ENCODE data around the gene HSPA4.
"Not testable (repeated sequence)": the region's sequence is repeated elsewhere in the genome, so short reads cannot be mapped to it uniquely, and the experiment has no call there.

HSPA4 gene

GRCh38 chr5:133051542-133052316, at the start of gene HSPA4:
HSPA4 (plus strand) TSS chr5:133052013; CDS start chr5:133052251, 238 bp downstream.
- DNase-seq (ENCODE audit: insufficient read length, low spot score) = peak; percentile 80
- no peak for TF ChIP-seq CTCF (IDR thresholded peaks at IDR 0.05; ENCODE audit: insufficient read depth, missing control alignments)
- FAIRE-seq = no peak

- TF ChIP-seq CTCF (IDR thresholded peaks at IDR 0.05; ENCODE audit: insufficient read depth, missing control alignments) = no peak
- FAIRE-seq = no peak
- no peak for DNase-seq (ENCODE audit: insufficient read length, low spot score)
Measured at GRCh38 chr5:133006653-133007052, 45.2 kb upstream of the HSPA4 start.

- DNase-seq (ENCODE audit: insufficient read length, low spot score); FAIRE-seq: not testable (repeated sequence)
Measured at GRCh38 chr5:133008455-133008854, 43.4 kb upstream of the HSPA4 start.

GRCh38 chr5:133015466-133015865, 36.3 kb upstream of the HSPA4 start:
- TF ChIP-seq CTCF (IDR thresholded peaks at IDR 0.05; ENCODE audit: insufficient read depth, missing control alignments) = no peak
- FAIRE-seq (no peak), DNase-seq (ENCODE audit: insufficient read length, low spot score) (no peak)

DNA sequence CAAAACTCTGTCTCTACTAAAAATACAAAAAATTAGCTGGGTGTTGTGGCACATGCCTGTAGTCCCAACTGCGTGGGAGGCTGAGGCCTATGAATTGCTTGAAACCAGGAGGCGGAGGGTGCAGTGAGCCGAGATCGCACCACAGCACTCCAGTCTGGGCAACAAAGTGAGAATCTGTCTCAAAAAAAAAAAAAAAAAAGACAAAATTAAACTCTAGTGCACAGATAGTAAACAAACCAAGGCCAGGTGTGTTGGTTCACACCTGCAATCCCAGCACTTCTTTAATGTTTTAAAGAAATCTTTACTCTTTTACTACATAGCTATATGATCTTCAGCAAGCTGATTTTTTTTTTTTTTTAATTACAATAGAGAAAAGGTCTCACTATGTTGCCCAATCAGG, 33.8 kb upstream of the HSPA4 start:
- TF ChIP-seq CTCF (IDR thresholded peaks at IDR 0.05; ENCODE audit: insufficient read depth, missing control alignments) = no peak
- DNase-seq (ENCODE audit: insufficient read length, low spot score) (no peak), FAIRE-seq (no peak)

GRCh38 chr5:133019471-133019870, 32.3 kb upstream of the HSPA4 start:
- not testable (repeated sequence) for DNase-seq (ENCODE audit: insufficient read length, low spot score); FAIRE-seq

GRCh38 chr5:133025804-133026663, 25.8 kb upstream of the HSPA4 start, which contains the start of gene ZCCHC10:
ZCCHC10 (minus strand) TSS chr5:133026549; CDS start chr5:133026537, 12 bp downstream.
- FAIRE-seq = no peak
- no peak for TF ChIP-seq CTCF (IDR thresholded peaks at IDR 0.05; ENCODE audit: insufficient read depth, missing control alignments)
- peak; percentile 73 for DNase-seq (ENCODE audit: insufficient read length, low spot score)

- no peak for FAIRE-seq
- no peak for TF ChIP-seq CTCF (IDR thresholded peaks at IDR 0.05; ENCODE audit: insufficient read depth, missing control alignments)
- DNase-seq (ENCODE audit: insufficient read length, low spot score) = no peak
Measured at GRCh38 chr5:133026664-133027153, 25.1 kb upstream of the HSPA4 start.

All from D721Med (cell line).